ENCODE measurements around the gene ADM2. TPM values are rescaled to one million over a fixed set of nuclear protein-coding genes. Genes with fewer than 3 reads are reported as not detected.
A peak's percentile ranks its signal among the peaks of the same experiment; 100 is the strongest.

The ADM2 gene
- total and polyA plus RNA-seq, 2 of the 13 experiments (the other 11 are each of a cell fraction or from before 2014, with no cell fraction given): 1.2 to 3.0 TPM

GRCh38 chr22:50486561-50487289, 5.4 kb downstream of the ADM2 start, which contains the start of gene MIOX (continued):
- TF ChIP-seq ZNF800 (CRISPR knock-in tag; IDR thresholded peaks at IDR 0.05): no peak
- TF ChIP-seq TEF (CRISPR knock-in tag; IDR thresholded peaks at IDR 0.05): 0 out of 2 replicates have a peak, but pooled peaks have one; percentile 20
- no peak for TF ChIP-seq DNMT3B (CRISPR knock-in tag; conservative IDR thresholded peaks at IDR 0.05)
- TF ChIP-seq ZBTB8A (CRISPR knock-in tag; IDR thresholded peaks at IDR 0.05; ENCODE audit: borderline replicate concordance, low read depth): no peak
- TF ChIP-seq ZBTB25 (CRISPR knock-in tag; IDR thresholded peaks at IDR 0.05): 0 out of 2 replicates have a peak, but pooled peaks have one; percentile 21
- no peak for TF ChIP-seq TBX3 (IDR thresholded peaks at IDR 0.05; ENCODE audit: borderline replicate concordance)
- no peak for TF ChIP-seq HDAC2 (CRISPR knock-in tag; IDR thresholded peaks at IDR 0.05)
- TF ChIP-seq ELF1 (CRISPR knock-in tag; IDR thresholded peaks at IDR 0.05): peak; percentile 61
- TF ChIP-seq PTBP1 (IDR thresholded peaks at IDR 0.05; ENCODE audit: low read depth, low read length, poor library complexity, severe bottlenecking): no peak
- TF ChIP-seq ETV6 (CRISPR knock-in tag; conservative IDR thresholded peaks at IDR 0.05): no peak
- TF ChIP-seq CBFB (CRISPR knock-in tag; IDR thresholded peaks at IDR 0.05): no peak
- TF ChIP-seq ZNF768 (CRISPR knock-in tag; IDR thresholded peaks at IDR 0.05): no peak
- TF ChIP-seq ZNF772 (CRISPR knock-in tag; IDR thresholded peaks at IDR 0.05): no peak
- TF ChIP-seq CSRNP2 (CRISPR knock-in tag; conservative IDR thresholded peaks at IDR 0.05; ENCODE audit: low read depth): no peak
- TF ChIP-seq POLR2A (IDR thresholded peaks at IDR 0.05; ENCODE audit: insufficient read depth in 1 of 2, low read depth in 2 of 2, low read length in 2 of 2): peak; percentile 23 to 39; a peak in 1 of 4 replicates
- TF ChIP-seq PHF21A (CRISPR knock-in tag; IDR thresholded peaks at IDR 0.05): 0 out of 2 replicates have a peak, but pooled peaks have one; percentile 21
- no peak for TF ChIP-seq CCAR2 (optimal IDR thresholded peaks at IDR 0.05; ENCODE audit: low read depth, low read length)
- peak; percentile 12; the same call in 1 of the 2 replicates for TF ChIP-seq DRAP1 (CRISPR knock-in tag; IDR thresholded peaks at IDR 0.05)
- no peak for TF ChIP-seq ZNF512B (CRISPR knock-in tag; IDR thresholded peaks at IDR 0.05; ENCODE audit: borderline replicate concordance)
- TF ChIP-seq ZNF652 (CRISPR knock-in tag; IDR thresholded peaks at IDR 0.05; ENCODE audit: borderline replicate concordance, low read depth): peak; percentile 53; the same call in 1 of the 2 replicates
- TF ChIP-seq ZNF484 (CRISPR knock-in tag; IDR thresholded peaks at IDR 0.05; ENCODE audit: borderline replicate concordance, low read depth): no peak

All from HepG2 (cell line).